ENCODE results near the gene MTCH1. TPM values are rescaled to one million over a fixed set of nuclear protein-coding genes. Genes with fewer than 3 reads are reported as not detected.

The MTCH1 gene, protein sequence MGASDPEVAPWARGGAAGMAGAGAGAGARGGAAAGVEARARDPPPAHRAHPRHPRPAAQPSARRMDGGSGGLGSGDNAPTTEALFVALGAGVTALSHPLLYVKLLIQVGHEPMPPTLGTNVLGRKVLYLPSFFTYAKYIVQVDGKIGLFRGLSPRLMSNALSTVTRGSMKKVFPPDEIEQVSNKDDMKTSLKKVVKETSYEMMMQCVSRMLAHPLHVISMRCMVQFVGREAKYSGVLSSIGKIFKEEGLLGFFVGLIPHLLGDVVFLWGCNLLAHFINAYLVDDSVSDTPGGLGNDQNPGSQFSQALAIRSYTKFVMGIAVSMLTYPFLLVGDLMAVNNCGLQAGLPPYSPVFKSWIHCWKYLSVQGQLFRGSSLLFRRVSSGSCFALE
- 84.4 and 105 TPM in 2 replicates for total RNA-seq (2014; rRNA removed; shearing (Covaris generic); ENCODE audit: low replicate concordance)

DNA sequence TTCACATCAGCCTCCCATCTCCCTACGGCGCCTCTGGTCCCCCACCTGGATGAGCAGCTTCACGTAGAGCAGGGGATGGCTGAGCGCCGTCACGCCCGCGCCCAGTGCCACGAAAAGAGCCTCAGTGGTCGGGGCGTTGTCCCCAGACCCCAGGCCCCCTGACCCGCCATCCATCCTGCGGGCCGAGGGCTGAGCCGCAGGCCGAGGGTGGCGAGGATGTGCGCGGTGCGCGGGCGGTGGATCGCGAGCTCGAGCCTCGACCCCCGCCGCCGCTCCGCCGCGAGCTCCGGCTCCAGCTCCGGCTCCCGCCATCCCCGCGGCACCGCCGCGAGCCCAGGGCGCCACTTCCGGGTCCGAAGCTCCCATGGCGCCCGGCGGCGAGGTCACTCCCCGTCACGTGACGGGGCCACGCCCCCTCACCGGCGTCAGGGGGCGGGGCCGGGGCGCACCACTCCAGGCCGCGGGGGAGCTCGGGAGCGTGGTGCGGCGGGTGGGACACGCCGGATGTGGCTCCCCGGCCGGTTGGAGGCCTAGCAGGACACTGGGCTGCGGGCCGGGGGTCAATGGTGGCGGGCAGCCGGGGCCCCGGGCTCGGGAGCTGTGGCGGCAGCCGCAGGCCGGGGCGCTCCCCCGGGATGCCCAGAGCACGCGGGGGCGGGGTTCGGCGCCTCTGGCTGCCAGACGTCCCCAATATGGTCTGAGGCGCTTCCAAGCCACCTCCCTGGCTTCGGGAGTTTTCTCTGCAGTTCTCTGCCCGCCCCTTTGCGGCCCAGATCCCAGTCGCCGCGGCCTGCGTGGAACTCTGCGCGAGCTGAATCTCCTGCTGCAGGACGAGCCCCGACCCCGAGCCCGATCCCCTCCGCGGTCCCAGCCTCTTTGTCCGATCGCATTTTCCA lies at the start of gene MTCH1:
Gene MTCH1, minus strand, starts transcription at position 389 of the 896 bp plus-strand sequence. Its CDS starts 23 bp downstream, at position 366.
- Histone ChIP-seq H3K9ac (ENCODE audit: low read length) (peak within 1 kb of the TSS; percentile 98), H3K9me3 (ENCODE audit: low read length) (no peaks in the 10 kb centered on the region), H2AFZ (ENCODE audit: low read length) (peak within 1 kb of the TSS; percentile 53; the same call in 1 of the 2 replicates), H3K9me2 (replicated peaks; ENCODE audit: insufficient read depth, low read length) (no peaks in the 10 kb centered on the region), H3K79me2 (ENCODE audit: low read length) (peaks cover 47% of the 10 kb centered on the region), H3K4me2 (ENCODE audit: low read depth, low read length, poor library complexity, severe bottlenecking) (peak within 1 kb of the TSS; percentile 99), H3K4me3 (ENCODE audit: low read length) (peak within 1 kb of the TSS; percentile 97), H3K4me1 (ENCODE audit: low read length) (peaks cover 34% of the 10 kb centered on the region), H4K20me1 (ENCODE audit: insufficient read depth, low read depth, low read length) (peaks cover 37% of the 10 kb centered on the region), H3K27ac (ENCODE audit: low read length) (peak within 1 kb of the TSS; percentile 49), H3K27me3 (ENCODE audit: low read length) (no peaks in the 10 kb centered on the region), H3K36me3 (ENCODE audit: insufficient read depth, low read length) (no peaks in the 10 kb centered on the region)
- DNase-seq = peak; percentile 96

DNA sequence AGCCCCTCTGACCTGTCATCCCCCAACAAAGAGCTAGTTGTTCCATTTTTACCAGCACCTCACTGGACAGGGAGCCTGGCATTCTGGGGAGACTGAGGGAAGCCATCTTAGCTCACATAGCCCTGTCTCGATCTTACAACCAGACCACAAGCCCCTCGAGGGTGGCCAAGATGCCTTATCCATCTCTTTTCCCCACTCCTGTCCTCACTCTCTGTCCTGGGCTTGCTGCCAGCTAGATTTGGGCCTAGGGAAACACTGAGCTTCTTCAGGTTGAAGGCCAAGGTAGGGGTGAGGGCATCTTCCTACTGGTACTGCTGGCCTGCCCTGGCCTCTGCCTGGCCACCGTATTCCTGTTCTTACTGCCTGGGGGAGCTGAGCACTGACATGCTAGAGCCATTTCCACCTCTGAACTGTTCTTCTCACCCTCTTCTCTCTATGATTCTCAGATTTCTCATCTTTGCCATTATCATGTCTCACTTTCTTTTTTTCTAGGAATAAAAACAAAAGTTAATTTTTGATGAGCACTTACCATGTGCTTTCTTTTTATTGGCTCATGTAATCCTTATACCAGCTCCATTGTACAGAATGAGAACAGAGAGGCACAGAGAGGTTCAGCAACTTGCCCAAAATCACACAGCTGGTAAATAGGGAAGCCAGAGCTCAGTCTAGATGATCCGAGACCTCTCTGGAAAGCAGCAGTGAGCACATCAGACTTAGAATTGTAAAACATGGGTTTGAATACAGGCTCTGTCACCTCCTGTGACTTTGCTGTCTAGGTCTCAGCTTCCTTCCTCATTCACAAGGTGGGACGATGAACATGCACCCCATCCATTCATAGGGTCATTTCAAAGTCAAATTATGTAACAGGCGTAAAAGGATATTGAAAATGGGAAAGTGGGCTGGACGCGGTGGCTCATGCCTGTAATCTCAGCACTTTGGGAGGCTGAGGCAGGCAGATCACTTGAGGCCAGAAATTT lies 48.1 kb upstream of the MTCH1 start:
- Histone ChIP-seq H2AFZ (ENCODE audit: low read length) (no peak overlapping the region), H3K9me2 (replicated peaks; ENCODE audit: insufficient read depth, low read length) (no peaks in the 10 kb centered on the region), H3K36me3 (ENCODE audit: insufficient read depth, low read length) (peaks cover 7% of the 10 kb centered on the region), H3K4me1 (ENCODE audit: low read length) (no peaks in the 10 kb centered on the region), H3K27me3 (ENCODE audit: low read length) (no peaks in the 10 kb centered on the region), H3K27ac (ENCODE audit: low read length) (no peak overlapping the region), H4K20me1 (ENCODE audit: insufficient read depth, low read depth, low read length) (no peaks in the 10 kb centered on the region), H3K79me2 (ENCODE audit: low read length) (no peaks in the 10 kb centered on the region), H3K9ac (ENCODE audit: low read length) (no peak overlapping the region), H3K4me2 (ENCODE audit: low read depth, low read length, poor library complexity, severe bottlenecking) (no peak overlapping the region), H3K4me3 (ENCODE audit: low read length) (no peak overlapping the region), H3K9me3 (ENCODE audit: low read length) (peaks cover 9% of the 10 kb centered on the region; the same call in 1 of the 2 replicates)
- DNase-seq = no peak

DNA sequence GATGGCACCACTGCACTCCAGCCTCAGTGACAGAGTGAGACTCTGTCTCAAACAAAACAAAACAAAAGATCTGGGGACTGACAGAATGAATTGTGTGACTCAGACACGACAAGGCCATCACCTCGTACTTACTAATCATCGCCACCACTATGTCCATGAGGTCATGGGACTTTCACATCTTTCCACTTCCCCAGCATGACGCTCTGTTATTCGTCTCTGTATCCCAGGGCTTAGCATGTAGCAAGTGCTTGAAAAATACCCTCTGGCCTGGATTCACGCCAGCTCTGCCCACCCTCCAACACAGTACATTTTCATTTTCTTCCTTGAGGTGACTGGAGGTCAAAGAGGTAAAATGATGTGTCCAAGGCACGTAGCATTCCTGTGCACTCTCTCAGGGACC lies 47.3 kb upstream of the MTCH1 start:
- Histone ChIP-seq H3K27ac (ENCODE audit: low read length) (no peak overlapping the region), H3K27me3 (ENCODE audit: low read length) (no peaks in the 10 kb centered on the region), H2AFZ (ENCODE audit: low read length) (no peak overlapping the region), H4K20me1 (ENCODE audit: insufficient read depth, low read depth, low read length) (no peaks in the 10 kb centered on the region), H3K4me2 (ENCODE audit: low read depth, low read length, poor library complexity, severe bottlenecking) (no peak overlapping the region), H3K9ac (ENCODE audit: low read length) (no peak overlapping the region), H3K36me3 (ENCODE audit: insufficient read depth, low read length) (peaks cover 7% of the 10 kb centered on the region), H3K4me1 (ENCODE audit: low read length) (no peaks in the 10 kb centered on the region), H3K4me3 (ENCODE audit: low read length) (no peak overlapping the region), H3K9me2 (replicated peaks; ENCODE audit: insufficient read depth, low read length) (no peaks in the 10 kb centered on the region), H3K79me2 (ENCODE audit: low read length) (no peaks in the 10 kb centered on the region), H3K9me3 (ENCODE audit: low read length) (peaks cover 9% of the 10 kb centered on the region; the same call in 1 of the 2 replicates)
- no peak for DNase-seq

DNA sequence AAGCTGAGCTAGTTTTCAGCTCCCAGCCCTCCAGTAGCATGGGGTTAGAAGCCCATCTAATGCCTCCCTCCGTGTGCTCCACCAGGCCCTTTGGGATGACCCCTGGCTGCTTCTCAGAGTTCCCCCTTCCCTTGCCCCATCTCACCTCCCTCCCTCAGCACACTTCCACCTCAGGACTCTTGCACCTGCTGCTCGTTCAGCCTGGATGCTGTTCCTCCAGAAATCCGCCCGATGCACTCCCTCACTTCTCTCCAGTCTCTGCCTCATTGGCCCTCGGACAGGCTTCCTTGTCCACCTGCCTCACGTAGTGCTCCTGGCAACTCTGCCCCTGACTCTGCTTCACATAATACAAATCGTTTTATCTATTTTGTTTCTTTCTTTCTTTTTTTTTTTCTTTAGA lies 46.2 kb upstream of the MTCH1 start:
- DNase-seq = no peak
- no peaks in the 10 kb centered on the region for H3K79me2 ChIP-seq (ENCODE audit: low read length)
- H2AFZ ChIP-seq (ENCODE audit: low read length) = no peak overlapping the region
- no peaks in the 10 kb centered on the region for H4K20me1 ChIP-seq (ENCODE audit: insufficient read depth, low read depth, low read length)
- peaks cover 7% of the 10 kb centered on the region for H3K36me3 ChIP-seq (ENCODE audit: insufficient read depth, low read length)
- no peak overlapping the region for H3K4me2 ChIP-seq (ENCODE audit: low read depth, low read length, poor library complexity, severe bottlenecking)
- H3K27ac ChIP-seq (ENCODE audit: low read length) = no peak overlapping the region
- H3K4me3 ChIP-seq (ENCODE audit: low read length) = no peak overlapping the region
- H3K9me3 ChIP-seq (ENCODE audit: low read length) = peaks cover 9% of the 10 kb centered on the region; the same call in 1 of the 2 replicates
- H3K27me3 ChIP-seq (ENCODE audit: low read length) = no peaks in the 10 kb centered on the region
- H3K9me2 ChIP-seq (replicated peaks; ENCODE audit: insufficient read depth, low read length) = no peaks in the 10 kb centered on the region
- H3K9ac ChIP-seq (ENCODE audit: low read length) = no peak overlapping the region
- no peaks in the 10 kb centered on the region for H3K4me1 ChIP-seq (ENCODE audit: low read length)

DNA sequence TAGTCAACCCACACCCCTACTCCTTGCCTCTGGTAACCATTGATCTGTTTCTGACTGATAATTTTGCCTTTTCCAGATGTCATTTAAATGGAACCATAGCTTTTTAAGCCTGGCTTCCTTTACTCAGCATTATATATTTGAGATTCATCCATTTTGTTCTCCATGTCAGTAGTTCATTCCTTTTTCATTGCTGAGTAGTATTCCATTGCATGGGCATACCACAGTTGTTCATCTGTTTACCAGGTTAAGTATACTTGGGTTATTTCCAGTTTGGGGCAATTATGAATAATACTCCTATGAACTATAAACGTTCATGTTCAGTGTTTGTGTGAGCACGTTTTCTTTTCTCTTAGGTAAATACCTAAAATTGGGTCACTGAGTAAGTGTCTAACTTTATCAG lies 44.6 kb upstream of the MTCH1 start:
- no peaks in the 10 kb centered on the region for H4K20me1 ChIP-seq (ENCODE audit: insufficient read depth, low read depth, low read length)

DNA sequence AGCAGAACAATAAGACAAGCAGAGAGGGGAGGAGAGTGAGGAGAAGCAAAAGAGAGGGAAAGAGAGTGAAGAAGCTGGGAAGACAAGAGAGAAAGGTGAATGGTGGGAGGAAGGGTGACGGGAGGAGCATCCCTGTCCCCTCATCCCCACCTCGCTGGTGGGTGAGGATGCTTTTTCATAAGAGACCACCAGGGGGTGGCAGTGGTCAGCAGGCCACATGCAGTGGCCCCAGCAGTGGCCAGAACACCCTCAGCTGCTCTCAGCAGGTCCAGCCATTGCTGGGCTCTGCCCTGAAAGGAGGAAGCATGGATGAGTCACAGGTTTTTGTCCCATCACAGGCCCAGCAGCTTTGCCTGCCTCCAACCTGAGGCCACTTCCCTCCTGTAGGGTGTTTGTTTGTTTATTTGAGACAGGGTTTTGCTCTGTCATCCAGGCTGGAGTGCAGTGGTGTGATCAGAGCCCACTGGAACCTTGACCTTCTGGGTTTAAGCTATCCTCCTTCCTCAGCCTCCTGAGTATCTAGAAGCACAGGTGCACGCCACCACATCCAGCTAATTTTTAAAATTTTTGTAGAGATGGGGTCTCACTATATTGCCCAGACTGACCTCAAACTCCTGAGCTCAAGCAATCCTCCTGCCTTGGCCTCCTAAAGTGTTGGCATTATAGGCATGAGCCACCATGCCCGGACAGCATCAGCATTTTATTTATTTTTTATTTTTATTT lies 43.4 kb upstream of the MTCH1 start:
- no peak overlapping the region for H3K9ac ChIP-seq (ENCODE audit: low read length)

More for the DNA sequence above, 44.6 kb upstream of the MTCH1 start:
- Histone ChIP-seq H3K4me3 (ENCODE audit: low read length) (no peak overlapping the region), H3K79me2 (ENCODE audit: low read length) (no peaks in the 10 kb centered on the region), H3K9ac (ENCODE audit: low read length) (no peak overlapping the region), H3K9me3 (ENCODE audit: low read length) (peaks cover 9% of the 10 kb centered on the region; the same call in 1 of the 2 replicates), H3K9me2 (replicated peaks; ENCODE audit: insufficient read depth, low read length) (no peaks in the 10 kb centered on the region), H2AFZ (ENCODE audit: low read length) (no peak overlapping the region), H3K4me2 (ENCODE audit: low read depth, low read length, poor library complexity, severe bottlenecking) (no peak overlapping the region), H3K27me3 (ENCODE audit: low read length) (no peaks in the 10 kb centered on the region), H3K36me3 (ENCODE audit: insufficient read depth, low read length) (peaks cover 7% of the 10 kb centered on the region), H3K4me1 (ENCODE audit: low read length) (no peaks in the 10 kb centered on the region), H3K27ac (ENCODE audit: low read length) (no peak overlapping the region)
- DNase-seq = no peak

DNA sequence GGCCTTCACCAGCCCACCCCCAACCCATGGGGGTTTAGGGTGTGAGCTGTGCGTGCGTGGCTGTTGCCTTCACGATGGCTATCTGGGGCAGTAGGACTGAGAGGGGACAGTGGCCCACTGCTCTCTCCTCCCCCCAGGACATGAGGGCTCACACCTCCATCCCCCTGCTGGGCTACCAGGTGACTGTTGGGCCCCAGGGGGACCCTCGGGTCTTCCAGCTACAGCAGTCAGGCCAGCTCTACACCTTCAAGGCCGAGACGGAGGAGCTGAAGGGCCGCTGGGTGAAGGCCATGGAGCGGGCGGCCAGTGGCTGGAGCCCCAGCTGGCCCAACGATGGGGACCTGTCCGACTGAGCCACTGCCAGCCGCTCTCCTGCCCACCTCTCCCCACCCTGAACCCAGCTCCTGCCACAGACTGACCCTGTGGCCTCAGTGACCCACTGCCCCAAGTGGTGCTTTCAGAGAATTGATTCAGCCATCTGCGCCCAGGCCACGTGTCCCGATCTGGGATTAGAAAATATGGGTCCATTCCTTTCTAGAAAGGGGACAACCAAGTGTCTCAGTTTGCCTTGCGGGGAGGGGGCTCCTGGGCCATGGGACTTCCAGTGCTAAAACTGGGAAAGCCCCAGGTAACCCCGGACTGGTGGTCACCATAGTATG lies 41.9 kb upstream of the MTCH1 start:
- Histone ChIP-seq H3K4me3 (ENCODE audit: low read length) (no peak overlapping the region), H4K20me1 (ENCODE audit: insufficient read depth, low read depth, low read length) (no peaks in the 10 kb centered on the region), H3K9ac (ENCODE audit: low read length) (no peak overlapping the region), H3K4me2 (ENCODE audit: low read depth, low read length, poor library complexity, severe bottlenecking) (no peak overlapping the region), H3K9me3 (ENCODE audit: low read length) (peaks cover 9% of the 10 kb centered on the region; the same call in 1 of the 2 replicates), H3K27me3 (ENCODE audit: low read length) (no peaks in the 10 kb centered on the region), H3K9me2 (replicated peaks; ENCODE audit: insufficient read depth, low read length) (no peaks in the 10 kb centered on the region), H3K79me2 (ENCODE audit: low read length) (no peaks in the 10 kb centered on the region), H3K27ac (ENCODE audit: low read length) (no peak overlapping the region), H3K4me1 (ENCODE audit: low read length) (no peaks in the 10 kb centered on the region), H3K36me3 (ENCODE audit: insufficient read depth, low read length) (peaks cover 7% of the 10 kb centered on the region), H2AFZ (ENCODE audit: low read length) (no peak overlapping the region)
- no peak for DNase-seq

More for the DNA sequence above, 43.4 kb upstream of the MTCH1 start:
- Histone ChIP-seq H3K9me2 (replicated peaks; ENCODE audit: insufficient read depth, low read length) (no peaks in the 10 kb centered on the region), H3K27me3 (ENCODE audit: low read length) (no peaks in the 10 kb centered on the region), H3K4me2 (ENCODE audit: low read depth, low read length, poor library complexity, severe bottlenecking) (no peak overlapping the region), H4K20me1 (ENCODE audit: insufficient read depth, low read depth, low read length) (no peaks in the 10 kb centered on the region), H3K4me3 (ENCODE audit: low read length) (no peak overlapping the region), H3K4me1 (ENCODE audit: low read length) (no peaks in the 10 kb centered on the region), H3K79me2 (ENCODE audit: low read length) (no peaks in the 10 kb centered on the region), H3K36me3 (ENCODE audit: insufficient read depth, low read length) (peaks cover 7% of the 10 kb centered on the region), H3K27ac (ENCODE audit: low read length) (no peak overlapping the region), H3K9me3 (ENCODE audit: low read length) (peaks cover 9% of the 10 kb centered on the region; the same call in 1 of the 2 replicates), H2AFZ (ENCODE audit: low read length) (no peak overlapping the region)
- DNase-seq = peak; percentile 64

All from Karpas-422 (cell line).